Measurements from ENCODE around the gene RNF207.
A peak's percentile ranks its signal among the peaks of the same experiment; 100 is the strongest.

RNF207 gene

GRCh38 chr1:6241887-6242740 is 36.2 kb downstream of the RNF207 start:
- no peak for DNase-seq (ENCODE audit: low read depth in 2 of 2)
- no peak for TF ChIP-seq CTCF (IDR thresholded peaks at IDR 0.05; ENCODE audit: low read depth, low read length)
- H3K4me3 ChIP-seq (replicated peaks in 1 of 2; ENCODE audit: low read depth in 2 of 2, low read length in 2 of 2): no peak overlapping the region

GRCh38 chr1:6243053-6243834 is 37.3 kb downstream of the RNF207 start:
- no peak overlapping the region for H3K4me3 ChIP-seq (replicated peaks in 1 of 2; ENCODE audit: low read depth in 2 of 2, low read length in 2 of 2)
- DNase-seq (ENCODE audit: low read depth in 2 of 2): no peak
- no peak for TF ChIP-seq CTCF (IDR thresholded peaks at IDR 0.05; ENCODE audit: low read depth, low read length)

DNA sequence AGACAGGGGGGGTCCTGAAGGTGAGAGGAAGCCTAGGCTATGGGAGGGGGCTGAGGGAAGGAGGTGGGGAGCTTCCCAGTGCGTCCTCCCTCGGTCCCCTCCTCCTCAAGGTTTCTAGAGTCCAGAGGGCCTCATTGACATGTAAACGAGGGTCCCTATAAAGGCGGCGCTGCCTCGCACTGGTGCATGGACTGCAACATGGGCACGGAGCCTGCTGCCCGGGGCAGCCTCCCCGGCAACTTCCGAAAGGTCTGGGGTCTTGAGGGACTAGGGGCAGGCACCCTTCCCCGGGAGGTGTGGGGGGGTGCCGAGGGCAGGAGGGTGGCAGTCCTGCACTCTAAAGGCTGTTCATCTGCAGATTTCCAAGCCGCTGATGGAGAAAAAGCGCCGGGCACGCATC is 38.1 kb downstream of the RNF207 start, which contains the start of gene HES3:
Gene HES3 (plus strand): TSS at position 187 of the 400 bp plus-strand sequence. CDS start 187 bp downstream, at position 374.
- no peak for DNase-seq (ENCODE audit: low read depth in 2 of 2)
- no peak for TF ChIP-seq CTCF (IDR thresholded peaks at IDR 0.05; ENCODE audit: low read depth, low read length)
- H3K4me3 ChIP-seq (replicated peaks in 1 of 2; ENCODE audit: low read depth in 2 of 2, low read length in 2 of 2): no peak within 1 kb of the TSS

DNA sequence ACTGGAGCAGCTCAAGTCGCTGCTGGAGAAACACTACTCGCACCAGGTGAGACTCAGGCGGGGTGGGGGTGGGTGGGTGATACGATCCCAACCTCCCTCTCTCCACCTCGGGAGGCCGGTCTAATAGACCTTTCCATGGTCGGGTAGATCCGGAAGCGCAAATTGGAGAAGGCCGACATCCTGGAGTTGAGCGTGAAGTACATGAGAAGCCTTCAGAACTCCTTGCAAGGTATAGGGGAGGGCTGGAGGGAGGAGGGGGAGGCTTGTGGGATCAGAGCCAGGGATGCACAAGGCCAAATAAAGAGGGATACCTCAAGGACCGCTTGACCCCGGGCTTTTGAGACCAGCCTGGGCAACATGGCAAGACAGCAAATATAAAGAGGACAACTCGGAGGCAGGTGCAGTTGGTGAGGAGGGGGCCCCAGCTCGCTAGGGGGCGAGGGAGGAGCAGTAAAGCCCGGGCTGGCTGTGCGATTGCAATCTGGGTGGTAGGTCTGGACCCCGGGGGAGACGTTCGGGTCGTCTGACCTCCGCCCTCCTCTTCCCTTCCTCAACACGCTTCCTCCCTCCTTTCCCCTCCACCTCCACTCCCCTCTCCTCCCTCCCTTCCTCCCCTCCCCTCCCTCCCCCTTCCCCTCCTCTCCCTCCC is 38.6 kb downstream of the RNF207 start:
- H3K4me3 ChIP-seq (replicated peaks in 1 of 2; ENCODE audit: low read depth in 2 of 2, low read length in 2 of 2): no peak overlapping the region
- DNase-seq (ENCODE audit: low read depth in 2 of 2): no peak
- no peak for TF ChIP-seq CTCF (IDR thresholded peaks at IDR 0.05; ENCODE audit: low read depth, low read length)

DNA sequence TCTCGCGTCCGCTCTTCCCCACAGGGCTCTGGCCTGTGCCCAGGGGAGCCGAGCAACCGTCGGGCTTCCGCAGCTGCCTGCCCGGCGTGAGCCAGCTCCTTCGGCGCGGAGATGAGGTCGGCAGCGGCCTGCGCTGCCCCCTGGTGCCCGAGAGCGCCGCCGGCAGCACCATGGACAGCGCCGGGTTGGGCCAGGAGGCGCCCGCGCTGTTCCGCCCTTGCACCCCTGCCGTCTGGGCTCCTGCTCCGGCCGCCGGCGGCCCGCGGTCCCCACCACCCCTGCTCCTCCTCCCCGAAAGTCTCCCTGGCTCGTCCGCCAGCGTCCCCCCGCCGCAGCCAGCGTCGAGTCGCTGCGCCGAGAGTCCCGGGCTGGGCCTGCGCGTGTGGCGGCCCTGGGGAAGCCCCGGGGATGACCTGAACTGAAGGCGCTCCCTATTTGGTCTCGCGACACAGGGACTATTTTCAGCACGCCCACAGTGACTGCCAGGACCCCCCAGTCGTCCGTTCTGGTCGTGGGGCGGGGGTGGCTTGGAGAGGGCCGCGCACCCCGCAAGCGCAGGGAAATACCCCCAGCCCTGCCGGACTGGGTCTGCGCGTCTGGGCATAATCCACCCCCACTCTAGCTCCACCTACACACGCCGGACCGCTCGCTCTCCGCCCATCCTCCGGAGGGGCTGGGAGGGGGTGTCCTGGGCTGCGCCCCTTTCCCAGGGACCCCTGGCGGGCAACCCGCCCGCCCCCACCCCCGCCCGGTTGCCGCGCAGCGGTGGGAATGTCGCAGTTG is 39.4 kb downstream of the RNF207 start:
- peak overlapping the region in 1 of 2 donors; percentile 1 for H3K4me3 ChIP-seq (replicated peaks in 1 of 2; ENCODE audit: low read depth in 2 of 2, low read length in 2 of 2)
- DNase-seq (ENCODE audit: low read depth in 2 of 2): peak; percentile 77 to 85
- TF ChIP-seq CTCF (IDR thresholded peaks at IDR 0.05; ENCODE audit: low read depth, low read length): peak; percentile 57

All from cardiac fibroblast (primary cell).